CD4-positive, alpha-beta T cell treated with Interleukin-21 for 1 hour (primary cell): ENCODE data around the gene AKAP6.

ENCODE experiments used
- DNase-seq: peaks from one replicate; pipeline ENCODE4 v3.0.0-alpha.2; 2020

AKAP6 gene

GRCh38 chr14:32627545-32628298, 298.6 kb downstream of the AKAP6 start:
- DNase-seq, result no peak

- no peak for DNase-seq
Observed at GRCh38 chr14:32629236-32629635, 300.1 kb downstream of the AKAP6 start.

GRCh38 chr14:32630701-32631100, 301.6 kb downstream of the AKAP6 start:
- DNase-seq, result no peak

GRCh38 chr14:32633224-32633859, 304.2 kb downstream of the AKAP6 start:
- no peak for DNase-seq

- DNase-seq, result no peak
Observed at GRCh38 chr14:32633930-32634329, 304.8 kb downstream of the AKAP6 start.

GRCh38 chr14:32635061-32635719, 306.1 kb downstream of the AKAP6 start:
- no peak for DNase-seq

- no peak for DNase-seq
Observed at GRCh38 chr14:32637582-32637981, 308.5 kb downstream of the AKAP6 start.

- DNase-seq, result no peak
Observed at GRCh38 chr14:32639208-32639607, 310.1 kb downstream of the AKAP6 start.

- no peak for DNase-seq
Observed at GRCh38 chr14:32645551-32645950, 316.5 kb downstream of the AKAP6 start.

- DNase-seq, result no peak
Observed at GRCh38 chr14:32648434-32648833, 319.3 kb downstream of the AKAP6 start.

GRCh38 chr14:32650030-32650429, 320.9 kb downstream of the AKAP6 start:
- no peak for DNase-seq

GRCh38 chr14:32650665-32651064, 321.6 kb downstream of the AKAP6 start:
- DNase-seq, result no peak

GRCh38 chr14:32654106-32654505, 325.0 kb downstream of the AKAP6 start:
- no peak for DNase-seq

- DNase-seq, result no peak
Observed at GRCh38 chr14:32656601-32657000, 327.5 kb downstream of the AKAP6 start.

- DNase-seq, result peak; percentile 16
Observed at GRCh38 chr14:32657081-32657480, 328.0 kb downstream of the AKAP6 start.

- DNase-seq, result no peak
Observed at GRCh38 chr14:32661216-32661615, 332.1 kb downstream of the AKAP6 start.

GRCh38 chr14:32662211-32662610, 333.1 kb downstream of the AKAP6 start:
- no peak for DNase-seq

- no peak for DNase-seq
Observed at GRCh38 chr14:32666308-32666707, 337.2 kb downstream of the AKAP6 start.

GRCh38 chr14:32667287-32667686, 338.2 kb downstream of the AKAP6 start:
- no peak for DNase-seq

GRCh38 chr14:32667791-32668190, 338.7 kb downstream of the AKAP6 start:
- DNase-seq, result no peak

GRCh38 chr14:32669391-32669790, 340.3 kb downstream of the AKAP6 start:
- no peak for DNase-seq

- DNase-seq, result no peak
Observed at GRCh38 chr14:32675433-32675832, 346.3 kb downstream of the AKAP6 start.

GRCh38 chr14:32677129-32677780, 348.2 kb downstream of the AKAP6 start:
- DNase-seq, result no peak

- no peak for DNase-seq
Observed at GRCh38 chr14:32678088-32678487, 349.0 kb downstream of the AKAP6 start.
